B cell (primary cell): ENCODE results near the gene TLK1. TPM values are rescaled to one million over a fixed set of nuclear protein-coding genes. Genes with fewer than 3 reads are reported as not detected.

Source experiments
- ATAC-seq: fragments of 200-7000 bp; cut with Tn5 transposase; one replicate; pipeline ENCODE4 v1.10.0; 2021; ENCODE audit warnings: low read depth, mild to moderate bottlenecking, moderate number of reproducible peaks, moderate library complexity
- CTCF ChIA-PET: fragments of 350-600 bp; sonication (Branson Sonifier 250); formaldehyde crosslinking; loops from one replicate; lab custom pipeline; 2021; ENCODE audit warnings: antibody characterized with exemption, inconsistent platforms; lab: Charles Lee
- POLR2A ChIA-PET: fragments of 350-600 bp; sonication (Branson Sonifier 250); formaldehyde crosslinking; loops from one replicate; lab custom pipeline; 2021; ENCODE audit warnings: antibody characterized with exemption; lab: Charles Lee
- DNase-seq: peaks from one replicate; pipeline ENCODE4 v3.0.0; 2013
- H2AFZ ChIP-seq: 2 replicates; pipeline ENCODE4 v1.6.1; 2012; ENCODE audit warnings: mild to moderate bottlenecking, low read depth, low read length; ENCODE audit not compliant: insufficient read depth, poor library complexity, severe bottlenecking
- H3K27ac ChIP-seq, 2 donors: 1 replicate in 1 of 2; 2 replicates in 1 of 2; pipeline ENCODE4 v1.5.1; 2012 to 2013; ENCODE audit warnings: low read length in 2 of 2, mild to moderate bottlenecking in 2 of 2, moderate library complexity in 1 of 2
- H3K27me3 ChIP-seq, 4 experiments: fragments of 200-600 bp in 1 of 4; sonication (generic) in 1 of 4; replicated peaks in 1 of 4; 1 replicate in 2 of 4; 2 replicates in 2 of 4; pipeline versions ENCODE4 v1.6.1 to v1.7.0; 2013 to 2016; ENCODE audit warnings: low read length in 3 of 4, mild to moderate bottlenecking in 2 of 4, mixed read lengths in 1 of 4, moderate library complexity in 1 of 4; ENCODE audit not compliant: insufficient read depth in 4 of 4, control insufficient read depth in 3 of 4; ENCODE audit errors: control extremely low read depth in 1 of 4
- H3K36me3 ChIP-seq, 2 experiments: replicated peaks in 1 of 2; 1 replicate in 1 of 2; 2 replicates in 1 of 2; pipeline versions ENCODE4 v1.6.1 to v1.7.1; 2013; ENCODE audit warnings: low read length in 1 of 2; ENCODE audit not compliant: insufficient read depth in 2 of 2, control insufficient read depth in 1 of 2; ENCODE audit errors: control extremely low read depth in 1 of 2, extremely low read depth in 1 of 2
- H3K4me1 ChIP-seq, 2 donors: fragments of 200-600 bp in 1 of 2; sonication (generic) in 1 of 2; 1 replicate in 1 of 2; 2 replicates in 1 of 2; pipeline versions ENCODE4 v1.5.1 to v1.6.1; 2013 to 2017; ENCODE audit warnings: low read length in 2 of 2; ENCODE audit not compliant: control insufficient read depth in 2 of 2, insufficient read depth in 2 of 2
- H3K4me2 ChIP-seq: replicated peaks from 2 replicates; pipeline ENCODE3; 2012; ENCODE audit warnings: mild to moderate bottlenecking, low read depth, low read length; ENCODE audit not compliant: poor library complexity, severe bottlenecking
- H3K4me3 ChIP-seq, 5 experiments: fragments of 200-600 bp in 1 of 5; sonication (generic) in 1 of 5; 1 replicate in 3 of 5; 2 replicates in 2 of 5; pipeline versions ENCODE4 v1.5.1 to v1.7.0; 2011 to 2016; ENCODE audit warnings: low read length in 4 of 5, mild to moderate bottlenecking in 4 of 5, low read depth in 2 of 5, control low read depth in 1 of 5, moderate library complexity in 1 of 5; ENCODE audit not compliant: insufficient read depth in 1 of 5; ENCODE audit errors: control extremely low read depth in 1 of 5, extremely low read depth in 1 of 5
- H3K79me2 ChIP-seq: fragments of 200-600 bp; sonication (generic); one replicate; pipeline ENCODE4 v1.6.0; 2016; ENCODE audit warnings: low read length; ENCODE audit not compliant: control insufficient read depth, insufficient read depth
- H3K9ac ChIP-seq: fragments of 200-600 bp; sonication (generic); 2 replicates; pipeline ENCODE4 v1.6.1; 2017; ENCODE audit warnings: mild to moderate bottlenecking, low read length, moderate library complexity
- H3K9me3 ChIP-seq, 3 donors: one replicate each; pipeline versions ENCODE4 v1.6.1 to v1.7.1; 2013; ENCODE audit warnings: low read length in 2 of 3; ENCODE audit not compliant: control insufficient read depth in 2 of 3, insufficient read depth in 1 of 3; ENCODE audit errors: control extremely low read depth in 1 of 3
- H4K20me1 ChIP-seq: 2 replicates; pipeline ENCODE4 v1.6.0; 2012; ENCODE audit warnings: mild to moderate bottlenecking, low read length; ENCODE audit not compliant: insufficient read depth, control insufficient read depth, poor library complexity, severe bottlenecking
- H3K27ac Mint-ChIP-seq: one replicate; pipeline ENCODE4 v1.8.0; 2021; ENCODE audit warnings: mixed read lengths
- H3K27me3 Mint-ChIP-seq: one replicate; pipeline ENCODE4 v1.8.0; 2021; ENCODE audit warnings: mixed read lengths
- H3K4me1 Mint-ChIP-seq: one replicate; pipeline ENCODE4 v1.8.0; 2021; ENCODE audit warnings: mixed read lengths
- H3K4me3 Mint-ChIP-seq: one replicate; pipeline ENCODE4 v1.8.0; 2021; ENCODE audit warnings: mixed read lengths
- H3K9me3 Mint-ChIP-seq: one replicate; pipeline ENCODE4 v1.8.0; 2022; ENCODE audit warnings: mixed read lengths; ENCODE audit not compliant: insufficient read depth
- CTCF ChIP-seq: fragments of 200-600 bp; IDR thresholded peaks from one replicate; pipeline ENCODE4 v1.8.0; 2022; ENCODE audit warnings: antibody characterized with exemption, mild to moderate bottlenecking
- EZH2 ChIP-seq: IDR thresholded peaks from 2 replicates; pipeline ENCODE4 v1.6.1; 2012; ENCODE audit warnings: borderline replicate concordance, low read depth, mild to moderate bottlenecking, moderate library complexity, low read length; ENCODE audit not compliant: insufficient read depth, poor library complexity, severe bottlenecking
- WGBS: methylation state at CpG from one replicate; pipeline ENCODE4 v1.1.5; 2013; ENCODE audit warnings: missing lambda C conversion rate; ENCODE audit not compliant: insufficient coverage; 5-methylcytosine and 5-hydroxymethylcytosine counted together
- intact Hi-C: fragments of 100-400 bp; cut with micrococcal nuclease; formaldehyde crosslinking; loops from one replicate; pipeline ENCODE4 v1.10.0; 2022
- polyA plus RNA-seq: library from polyadenylated mRNA; depleted of rRNA; stranded (reverse); fragments of >200 nt; gene quantifications from 2 replicates; pipeline ENCODE4 v1.2.3, GENCODE V29; 2012
- total RNA-seq, 2 donors: library from RNA; stranded (reverse); fragments of 120-200 nt in 1 of 2; gene quantifications; 1 replicate in 1 of 2; 2 replicates in 1 of 2; pipeline versions ENCODE4 v1.2.3 to v1.2.4, GENCODE V29; 2013 to 2022

The TLK1 gene
- total and polyA plus RNA-seq, 2 donors (not counting 1 experiment from before 2014, with no cell fraction given), result 13.8 to 186 TPM

GRCh38 chr2:171056307-171056706, 104.4 kb downstream of the TLK1 start:
- H2AFZ ChIP-seq, result no peak overlapping the region
- DNase-seq (no peak), ATAC-seq (no peak)
- TF ChIP-seq CTCF (no peak), EZH2 (no peak)
- no peaks in the 10 kb centered on the region for H3K79me2 ChIP-seq
- H4K20me1 ChIP-seq, result no peaks in the 10 kb centered on the region
- H3K9me3 ChIP-seq, result no peaks in the 10 kb centered on the region
- Mint-ChIP-seq H3K4me3 (no peak overlapping the region), H3K27ac (no peak overlapping the region), H3K4me1 (no peaks in the 10 kb centered on the region), H3K9me3 (no peaks in the 10 kb centered on the region), H3K27me3 (no peaks in the 10 kb centered on the region)
- peaks cover 6 to 54% of the 10 kb centered on the region in 2 experiments for H3K36me3 ChIP-seq
- H3K27me3 ChIP-seq, result no peaks in the 10 kb centered on the region
- CTCF ChIA-PET, result no interaction called here
- POLR2A ChIA-PET, result no interaction called here
- no peaks in the 10 kb centered on the region for H3K4me1 ChIP-seq
- no peak overlapping the region for H3K4me2 ChIP-seq
- no peak overlapping the region for H3K4me3 ChIP-seq
- H3K9ac ChIP-seq, result no peak overlapping the region
- WGBS, result no CpG with 5 or more reads among the region's 1 CpG
- no peak overlapping the region for H3K27ac ChIP-seq
- intact Hi-C loops, result no loop called here

GRCh38 chr2:171049691-171050090, 111.0 kb downstream of the TLK1 start:
- no peaks in the 10 kb centered on the region for H3K4me1 Mint-ChIP-seq
- no peaks in the 10 kb centered on the region for H3K27me3 Mint-ChIP-seq
- H3K27ac ChIP-seq, result no peak overlapping the region
- ATAC-seq, result no peak
- no peaks in the 10 kb centered on the region for H3K9me3 Mint-ChIP-seq
- TF ChIP-seq EZH2 (no peak), CTCF (no peak)
- no peak overlapping the region for H3K4me3 Mint-ChIP-seq
- H3K79me2 ChIP-seq, result peaks cover 6% of the 10 kb centered on the region
- no peaks in the 10 kb centered on the region for H3K4me1 ChIP-seq
- no peak for DNase-seq
- no CpG with 5 or more reads among the region's 7 CpGs for WGBS
- peaks cover 8 to 78% of the 10 kb centered on the region in 2 experiments for H3K36me3 ChIP-seq
- intact Hi-C loops, result loop anchor here (5.0 kb wide), 2 partner anchors 32 to 368 kb away; no protein-coding TSS in a partner anchor
- H3K4me3 ChIP-seq, result no peak overlapping the region
- H3K9ac ChIP-seq, result no peak overlapping the region
- H3K27ac Mint-ChIP-seq, result no peak overlapping the region
- POLR2A ChIA-PET, result no interaction called here
- H3K9me3 ChIP-seq, result no peaks in the 10 kb centered on the region
- H4K20me1 ChIP-seq, result no peaks in the 10 kb centered on the region
- CTCF ChIA-PET, result interaction anchor here (0.9 kb wide), 1 partner anchor 366 kb away, joined by 4 read pairs; no protein-coding TSS in a partner anchor
- H3K27me3 ChIP-seq, result no peaks in the 10 kb centered on the region
- H3K4me2 ChIP-seq, result no peak overlapping the region
- no peak overlapping the region for H2AFZ ChIP-seq
